ENCODE results near the gene AAMDC. TPM values are rescaled to one million over a fixed set of nuclear protein-coding genes. Genes with fewer than 3 reads are reported as not detected.
"Not testable (repeated sequence)": the region's sequence is repeated elsewhere in the genome, so short reads cannot be mapped to it uniquely, and the experiment has no call there.

Gene AAMDC
- total RNA-seq, 2 donors from 2014 or later, result 10.5 to 14.7 TPM

- Mint-ChIP-seq H3K4me3 (no peak overlapping the region), H3K9me3 (no peaks in the 10 kb centered on the region), H3K36me3 (ENCODE audit: insufficient read depth in 2 of 2) (no peaks in the 10 kb centered on the region), H3K4me1 (ENCODE audit: low read depth) (no peaks in the 10 kb centered on the region), H3K27me3 (ENCODE audit: low read depth) (no peaks in the 10 kb centered on the region), H3K27ac (no peak overlapping the region)
- no peak for DNase-seq
- ATAC-seq (replicated peaks in 1 of 2), result no peak
These were observed 12.4 kb downstream of the AAMDC start for GRCh38 chr11:77833302-77833701.

- ATAC-seq (replicated peaks in 1 of 2), result peak; percentile 35 to 36
- Mint-ChIP-seq H3K4me1 (ENCODE audit: low read depth) (no peaks in the 10 kb centered on the region), H3K27me3 (ENCODE audit: low read depth) (no peaks in the 10 kb centered on the region), H3K4me3 (no peak overlapping the region), H3K36me3 (ENCODE audit: insufficient read depth in 2 of 2) (peaks cover 6 to 23% of the 10 kb centered on the region in 2 donors), H3K9me3 (peaks cover 6 to 11% of the 10 kb centered on the region in 2 donors), H3K27ac (no peak overlapping the region)
- DNase-seq, result no peak
These were observed 21.6 kb downstream of the AAMDC start for GRCh38 chr11:77842441-77843121.

- peaks cover 6 to 23% of the 10 kb centered on the region in 2 donors for H3K36me3 Mint-ChIP-seq (ENCODE audit: insufficient read depth in 2 of 2)
These were observed 22.8 kb downstream of the AAMDC start for GRCh38 chr11:77843700-77844099.

GRCh38 chr11:77851503-77851902 lies 30.6 kb downstream of the AAMDC start:
- no peak for DNase-seq
- no peak for ATAC-seq (replicated peaks in 1 of 2)
- H3K27ac Mint-ChIP-seq, result no peak overlapping the region
- no peak overlapping the region for H3K4me3 Mint-ChIP-seq
- no peaks in the 10 kb centered on the region for H3K27me3 Mint-ChIP-seq (ENCODE audit: low read depth)
- H3K4me1 Mint-ChIP-seq (ENCODE audit: low read depth), result no peaks in the 10 kb centered on the region
- peaks cover 3 to 13% of the 10 kb centered on the region in 2 donors for H3K9me3 Mint-ChIP-seq
- peaks cover 13 to 21% of the 10 kb centered on the region in 2 donors for H3K36me3 Mint-ChIP-seq (ENCODE audit: insufficient read depth in 2 of 2)

More at GRCh38 chr11:77843700-77844099, 22.8 kb downstream of the AAMDC start:
- not testable (repeated sequence) for H3K27me3 Mint-ChIP-seq (ENCODE audit: low read depth); ATAC-seq (replicated peaks in 1 of 2); H3K4me1 Mint-ChIP-seq (ENCODE audit: low read depth); DNase-seq; H3K27ac Mint-ChIP-seq; H3K4me3 Mint-ChIP-seq
- H3K9me3 Mint-ChIP-seq, result peaks cover 6 to 11% of the 10 kb centered on the region in 2 donors

- no peak overlapping the region for H3K27ac Mint-ChIP-seq
- ATAC-seq (replicated peaks in 1 of 2) (no peak), DNase-seq (no peak)
- peaks cover 3 to 15% of the 10 kb centered on the region in 2 donors for H3K9me3 Mint-ChIP-seq
- peaks cover 15 to 21% of the 10 kb centered on the region in 2 donors for H3K36me3 Mint-ChIP-seq (ENCODE audit: insufficient read depth in 2 of 2)
- H3K4me3 Mint-ChIP-seq, result no peak overlapping the region
- H3K4me1 Mint-ChIP-seq (ENCODE audit: low read depth), result no peaks in the 10 kb centered on the region
- no peaks in the 10 kb centered on the region for H3K27me3 Mint-ChIP-seq (ENCODE audit: low read depth)
These were observed 33.9 kb downstream of the AAMDC start for GRCh38 chr11:77854838-77855237.

- not testable (repeated sequence) for H3K4me1 Mint-ChIP-seq (ENCODE audit: low read depth); ATAC-seq (replicated peaks in 1 of 2); H3K4me3 Mint-ChIP-seq; H3K27me3 Mint-ChIP-seq (ENCODE audit: low read depth); H3K27ac Mint-ChIP-seq; DNase-seq
- H3K36me3 Mint-ChIP-seq (ENCODE audit: insufficient read depth in 2 of 2), result peaks cover 14 to 21% of the 10 kb centered on the region in 2 donors
- peaks cover 3 to 15% of the 10 kb centered on the region in 2 donors for H3K9me3 Mint-ChIP-seq
These were observed 37.0 kb downstream of the AAMDC start for GRCh38 chr11:77857906-77858457.

GRCh38 chr11:77861444-77861843 lies 40.5 kb downstream of the AAMDC start:
- not testable (repeated sequence) for ATAC-seq (replicated peaks in 1 of 2); H3K27me3 Mint-ChIP-seq (ENCODE audit: low read depth); H3K9me3 Mint-ChIP-seq; DNase-seq; H3K27ac Mint-ChIP-seq; H3K4me3 Mint-ChIP-seq; H3K4me1 Mint-ChIP-seq (ENCODE audit: low read depth); H3K36me3 Mint-ChIP-seq (ENCODE audit: insufficient read depth in 2 of 2)

GRCh38 chr11:77865805-77866204 lies 44.9 kb downstream of the AAMDC start:
- ATAC-seq (replicated peaks in 1 of 2) (no peak), DNase-seq (no peak)
- no peaks in the 10 kb centered on the region for H3K27me3 Mint-ChIP-seq (ENCODE audit: low read depth)
- H3K27ac Mint-ChIP-seq, result no peak overlapping the region
- H3K4me3 Mint-ChIP-seq, result no peak overlapping the region
- no peaks in the 10 kb centered on the region for H3K9me3 Mint-ChIP-seq
- no peaks in the 10 kb centered on the region for H3K4me1 Mint-ChIP-seq (ENCODE audit: low read depth)
- peaks cover 2 to 5% of the 10 kb centered on the region in 2 donors for H3K36me3 Mint-ChIP-seq (ENCODE audit: insufficient read depth in 2 of 2)

- Mint-ChIP-seq H3K36me3 (ENCODE audit: insufficient read depth in 2 of 2) (peaks cover 2 to 5% of the 10 kb centered on the region in 2 donors), H3K4me1 (ENCODE audit: low read depth) (no peaks in the 10 kb centered on the region), H3K27ac (no peak overlapping the region), H3K9me3 (no peaks in the 10 kb centered on the region), H3K4me3 (no peak overlapping the region), H3K27me3 (ENCODE audit: low read depth) (no peaks in the 10 kb centered on the region)
- no peak for ATAC-seq (replicated peaks in 1 of 2)
- DNase-seq, result no peak
These were observed 45.4 kb downstream of the AAMDC start for GRCh38 chr11:77866336-77866735.

- Mint-ChIP-seq H3K4me3 (no peak overlapping the region), H3K9me3 (no peaks in the 10 kb centered on the region), H3K27ac (no peak overlapping the region), H3K36me3 (ENCODE audit: insufficient read depth in 2 of 2) (peaks cover 2 to 5% of the 10 kb centered on the region in 2 donors), H3K4me1 (ENCODE audit: low read depth) (no peaks in the 10 kb centered on the region), H3K27me3 (ENCODE audit: low read depth) (no peaks in the 10 kb centered on the region)
- ATAC-seq (replicated peaks in 1 of 2) (no peak), DNase-seq (no peak)
These were observed 47.8 kb downstream of the AAMDC start for GRCh38 chr11:77868744-77869143.

GRCh38 chr11:77871855-77872254 lies 50.9 kb downstream of the AAMDC start:
- Mint-ChIP-seq H3K36me3 (ENCODE audit: insufficient read depth in 2 of 2) (peaks cover 2 to 5% of the 10 kb centered on the region in 2 donors), H3K4me1 (ENCODE audit: low read depth) (no peaks in the 10 kb centered on the region), H3K27me3 (ENCODE audit: low read depth) (no peaks in the 10 kb centered on the region), H3K27ac (no peak overlapping the region), H3K9me3 (no peaks in the 10 kb centered on the region), H3K4me3 (no peak overlapping the region)
- DNase-seq (no peak), ATAC-seq (replicated peaks in 1 of 2) (no peak)

- no peak for DNase-seq
- Mint-ChIP-seq H3K36me3 (ENCODE audit: insufficient read depth in 2 of 2) (peaks cover 2 to 3% of the 10 kb centered on the region in 2 donors), H3K9me3 (no peaks in the 10 kb centered on the region), H3K27me3 (ENCODE audit: low read depth) (no peaks in the 10 kb centered on the region), H3K4me3 (no peak overlapping the region), H3K27ac (no peak overlapping the region), H3K4me1 (ENCODE audit: low read depth) (no peaks in the 10 kb centered on the region)
- ATAC-seq (replicated peaks in 1 of 2), result no peak
These were observed 52.4 kb downstream of the AAMDC start for GRCh38 chr11:77873345-77873744.

GRCh38 chr11:77874206-77874605 lies 53.3 kb downstream of the AAMDC start:
- no peak for ATAC-seq (replicated peaks in 1 of 2)
- H3K36me3 Mint-ChIP-seq (ENCODE audit: insufficient read depth in 2 of 2), result peaks cover 0 to 3% of the 10 kb centered on the region in 2 donors
- H3K4me3 Mint-ChIP-seq, result no peak overlapping the region
- no peak for DNase-seq
- no peaks in the 10 kb centered on the region for H3K9me3 Mint-ChIP-seq
- H3K4me1 Mint-ChIP-seq (ENCODE audit: low read depth), result no peaks in the 10 kb centered on the region
- H3K27ac Mint-ChIP-seq, result no peak overlapping the region
- no peaks in the 10 kb centered on the region for H3K27me3 Mint-ChIP-seq (ENCODE audit: low read depth)

- DNase-seq, result no peak
- Mint-ChIP-seq H3K9me3 (no peaks in the 10 kb centered on the region), H3K27ac (no peak overlapping the region), H3K27me3 (ENCODE audit: low read depth) (no peaks in the 10 kb centered on the region), H3K36me3 (ENCODE audit: insufficient read depth in 2 of 2) (peaks cover 1 to 3% of the 10 kb centered on the region in 2 donors), H3K4me3 (no peak overlapping the region), H3K4me1 (ENCODE audit: low read depth) (no peaks in the 10 kb centered on the region)
- no peak for ATAC-seq (replicated peaks in 1 of 2)
These were observed 55.1 kb downstream of the AAMDC start for GRCh38 chr11:77876045-77876444.

Data from activated T-cell treated with anti-CD3 and anti-CD28 coated beads, Interleukin-2, amount 50 U/mL, for 72 hours (primary cell).